ENCODE data around the gene FBXW9. TPM values are rescaled to one million over a fixed set of nuclear protein-coding genes. Genes with fewer than 3 reads are reported as not detected.
"Not testable (repeated sequence)": the region's sequence is repeated elsewhere in the genome, so short reads cannot be mapped to it uniquely, and the experiment has no call there.

FBXW9 gene
- total RNA-seq, 2 donors from 2014 or later: 1.8 TPM

GRCh38 chr19:12733369-12734214 lies 37.2 kb upstream of the FBXW9 start:
- no peak for TF ChIP-seq CTCF (IDR thresholded peaks at IDR 0.05)
- H3K27me3 ChIP-seq: no peaks in the 10 kb centered on the region
- H3K27ac ChIP-seq: peak overlapping the region; percentile 93 to 95
- no peaks in the 10 kb centered on the region for H3K9me3 ChIP-seq
- H3K4me3 ChIP-seq: peak overlapping the region; percentile 86 to 90
- peaks cover 0 to 51% of the 10 kb centered on the region in 2 donors for H3K4me1 ChIP-seq
- no peak for DNase-seq (ENCODE audit: low spot score)
- H3K36me3 ChIP-seq: peaks cover 25% of the 10 kb centered on the region

- H3K36me3 ChIP-seq: peaks cover 34% of the 10 kb centered on the region
- TF ChIP-seq CTCF (IDR thresholded peaks at IDR 0.05): no peak
Observed at GRCh38 chr19:12731337-12731736, 34.9 kb upstream of the FBXW9 start.

GRCh38 chr19:12730064-12730463 lies 33.6 kb upstream of the FBXW9 start:
- no peak overlapping the region for H3K27ac ChIP-seq
- TF ChIP-seq CTCF (IDR thresholded peaks at IDR 0.05): no peak
- H3K4me1 ChIP-seq: peaks cover 0 to 30% of the 10 kb centered on the region in 2 donors
- DNase-seq (ENCODE audit: low spot score): no peak
- H3K36me3 ChIP-seq: peaks cover 34% of the 10 kb centered on the region
- H3K27me3 ChIP-seq: no peaks in the 10 kb centered on the region
- no peak overlapping the region for H3K4me3 ChIP-seq
- H3K9me3 ChIP-seq: no peaks in the 10 kb centered on the region

More at GRCh38 chr19:12731337-12731736, 34.9 kb upstream of the FBXW9 start:
- no peak overlapping the region for H3K4me3 ChIP-seq
- no peak for DNase-seq (ENCODE audit: low spot score)
- no peak overlapping the region for H3K27ac ChIP-seq
- H3K9me3 ChIP-seq: no peaks in the 10 kb centered on the region
- peaks cover 0 to 36% of the 10 kb centered on the region in 2 donors for H3K4me1 ChIP-seq
- no peaks in the 10 kb centered on the region for H3K27me3 ChIP-seq

GRCh38 chr19:12727745-12728433 lies 31.5 kb upstream of the FBXW9 start:
- H3K4me3 ChIP-seq: no peak overlapping the region
- no peaks in the 10 kb centered on the region for H3K9me3 ChIP-seq
- peaks cover 0 to 35% of the 10 kb centered on the region in 2 donors for H3K4me1 ChIP-seq
- H3K27me3 ChIP-seq: no peaks in the 10 kb centered on the region
- H3K36me3 ChIP-seq: peaks cover 34% of the 10 kb centered on the region
- DNase-seq (ENCODE audit: low spot score): no peak
- no peak for TF ChIP-seq CTCF (IDR thresholded peaks at IDR 0.05)
- H3K27ac ChIP-seq: no peak overlapping the region

- no peak for DNase-seq (ENCODE audit: low spot score)
- no peak overlapping the region for H3K4me3 ChIP-seq
- H3K9me3 ChIP-seq: no peaks in the 10 kb centered on the region
- H3K4me1 ChIP-seq: peaks cover 0 to 27% of the 10 kb centered on the region in 2 donors
- H3K36me3 ChIP-seq: peaks cover 34% of the 10 kb centered on the region
- no peaks in the 10 kb centered on the region for H3K27me3 ChIP-seq
- H3K27ac ChIP-seq: no peak overlapping the region
- TF ChIP-seq CTCF (IDR thresholded peaks at IDR 0.05): no peak
Observed at GRCh38 chr19:12726988-12727316, 30.5 kb upstream of the FBXW9 start.

- Histone ChIP-seq H3K36me3 (peaks cover 26% of the 10 kb centered on the region), H3K4me1 (peaks cover 0 to 28% of the 10 kb centered on the region in 2 donors)
- not testable (repeated sequence) for DNase-seq (ENCODE audit: low spot score); H3K27me3 ChIP-seq; H3K4me3 ChIP-seq; H3K27ac ChIP-seq; H3K9me3 ChIP-seq
Observed at GRCh38 chr19:12725612-12726011, 29.2 kb upstream of the FBXW9 start.
